ENCODE results near the gene FGF11. TPM values are rescaled to one million over a fixed set of nuclear protein-coding genes. Genes with fewer than 3 reads are reported as not detected.

FGF11 gene
- total RNA-seq, 2 experiments from 2014 or later: 1.5 to 1.7 TPM

- peak overlapping the region; percentile 87 for H3K4me3 ChIP-seq (ENCODE audit: low read length)
- CTCF ChIA-PET: interaction anchor here (0.9 to 6.2 kb wide), 3 partner anchors 45 to 76 kb away, joined by 3 to 61 read pairs (median 6); no protein-coding TSS in a partner anchor
- no peak for TF ChIP-seq CTCF (IDR thresholded peaks at IDR 0.05)
- Mint-ChIP-seq H3K27ac (peak overlapping the region; percentile 99), H3K9me3 (no peaks in the 10 kb centered on the region), H3K27me3 (no peaks in the 10 kb centered on the region), H3K36me3 (ENCODE audit: low read depth) (peaks cover 55% of the 10 kb centered on the region), H3K4me1 (ENCODE audit: low read depth) (peaks cover 76% of the 10 kb centered on the region), H3K4me3 (peak overlapping the region; percentile 94)
- H3K27ac ChIP-seq (ENCODE audit: low read depth in 1 of 2, low read length in 2 of 2): peak overlapping the region; percentile 44 to 48
- peaks cover 7% of the 10 kb centered on the region for H3K36me3 ChIP-seq (ENCODE audit: insufficient read depth, low read length)
- H3K27me3 ChIP-seq (ENCODE audit: control insufficient read depth in 1 of 2, insufficient read depth in 2 of 2, low read length in 2 of 2): no peaks in the 10 kb centered on the region
- no peak for DNase-seq
- POLR2A ChIA-PET: interaction anchor here (0.8 to 6.6 kb wide), 31 partner anchors 8 to 763 kb away, joined by 3 to 156 read pairs (median 8); partner anchors contain the start of genes CHRNB1, CNTROB, CTC1 and CTDNEP1
- H3K9me3 ChIP-seq (ENCODE audit: control insufficient read depth in 1 of 2, insufficient read depth in 1 of 2, low read length in 2 of 2): no peaks in the 10 kb centered on the region
- ATAC-seq (ENCODE audit: poor library complexity): peak; percentile 11
- H3K4me1 ChIP-seq (ENCODE audit: insufficient read depth, low read length): peaks cover 75% of the 10 kb centered on the region
- intact Hi-C loops (cut with DNase I, micrococcal nuclease): loop anchor here (1.0 to 10.0 kb wide), 12 partner anchors 30 to 670 kb away; partner anchors contain the start of genes TMEM95 (in 2 of the 2), EIF5A (in 1 of the 2), PER1 (in 1 of the 2) and SENP3 (in 1 of the 2)
Measured at GRCh38 chr17:7484919-7485377, 45.6 kb downstream of the FGF11 start.

- H3K9me3 ChIP-seq (ENCODE audit: control insufficient read depth in 1 of 2, insufficient read depth in 1 of 2, low read length in 2 of 2): no peaks in the 10 kb centered on the region
- CTCF ChIA-PET: interaction anchor here (0.9 to 6.2 kb wide), 4 partner anchors 29 to 130 kb away, joined by 3 to 61 read pairs (median 5); no protein-coding TSS in a partner anchor
- H3K27me3 Mint-ChIP-seq: no peaks in the 10 kb centered on the region
- intact Hi-C loops (cut with DNase I, micrococcal nuclease): loop anchor here (5.0 to 10.0 kb wide), 3 partner anchors 89 to 669 kb away; partner anchors contain the start of genes TMEM95 (in 2 of the 2) and PER1 (in 1 of the 2)
- H3K36me3 Mint-ChIP-seq (ENCODE audit: low read depth): peaks cover 64% of the 10 kb centered on the region
- peaks cover 75% of the 10 kb centered on the region for H3K4me1 ChIP-seq (ENCODE audit: insufficient read depth, low read length)
- ATAC-seq (ENCODE audit: poor library complexity): no peak
- peak overlapping the region; percentile 52 for H3K27ac Mint-ChIP-seq
- no peaks in the 10 kb centered on the region for H3K27me3 ChIP-seq (ENCODE audit: control insufficient read depth in 1 of 2, insufficient read depth in 2 of 2, low read length in 2 of 2)
- peak overlapping the region in 1 of 2 donors; percentile 11 for H3K27ac ChIP-seq (ENCODE audit: low read depth in 1 of 2, low read length in 2 of 2)
- peak overlapping the region; percentile 87 for H3K4me3 ChIP-seq (ENCODE audit: low read length)
- peaks cover 7% of the 10 kb centered on the region for H3K36me3 ChIP-seq (ENCODE audit: insufficient read depth, low read length)
- no peak for DNase-seq
- H3K4me1 Mint-ChIP-seq (ENCODE audit: low read depth): peaks cover 82% of the 10 kb centered on the region
- peak overlapping the region; percentile 72 for H3K4me3 Mint-ChIP-seq
- POLR2A ChIA-PET: interaction anchor here (0.8 to 6.6 kb wide), 7 partner anchors 9 to 201 kb away, joined by 3 to 156 read pairs (median 5); partner anchors contain the start of genes FGF11, TMEM102, TP53 and WRAP53
- no peaks in the 10 kb centered on the region for H3K9me3 Mint-ChIP-seq
- TF ChIP-seq CTCF (IDR thresholded peaks at IDR 0.05): no peak
Measured at GRCh38 chr17:7486181-7486580, 46.9 kb downstream of the FGF11 start.

GRCh38 chr17:7490144-7490543 lies 50.8 kb downstream of the FGF11 start:
- CTCF ChIA-PET: interaction anchor here (1.4 kb wide), 1 partner anchor 54 kb away, joined by 7 read pairs; no protein-coding TSS in a partner anchor
- no peak overlapping the region for H3K27ac Mint-ChIP-seq
- Histone ChIP-seq H3K27ac (ENCODE audit: low read depth in 1 of 2, low read length in 2 of 2) (no peak overlapping the region), H3K9me3 (ENCODE audit: control insufficient read depth in 1 of 2, insufficient read depth in 1 of 2, low read length in 2 of 2) (no peaks in the 10 kb centered on the region), H3K4me3 (ENCODE audit: low read length) (no peak overlapping the region), H3K4me1 (ENCODE audit: insufficient read depth, low read length) (peaks cover 63% of the 10 kb centered on the region), H3K27me3 (ENCODE audit: control insufficient read depth in 1 of 2, insufficient read depth in 2 of 2, low read length in 2 of 2) (no peaks in the 10 kb centered on the region), H3K36me3 (ENCODE audit: insufficient read depth, low read length) (peaks cover 36% of the 10 kb centered on the region)
- POLR2A ChIA-PET: interaction anchor here (1.0 to 1.8 kb wide), 3 partner anchors 11 to 134 kb away, joined by 3 to 4 read pairs (median 3); partner anchors contain the start of genes TMEM102 and ZBTB4
- TF ChIP-seq CTCF (IDR thresholded peaks at IDR 0.05): no peak
- H3K4me3 Mint-ChIP-seq: peak overlapping the region; percentile 13
- intact Hi-C loops (cut with DNase I, micrococcal nuclease): no loop called here
- no peaks in the 10 kb centered on the region for H3K9me3 Mint-ChIP-seq
- DNase-seq (no peak), ATAC-seq (ENCODE audit: poor library complexity) (no peak)
- H3K4me1 Mint-ChIP-seq (ENCODE audit: low read depth): peaks cover 76% of the 10 kb centered on the region
- peaks cover 65% of the 10 kb centered on the region for H3K36me3 Mint-ChIP-seq (ENCODE audit: low read depth)
- no peaks in the 10 kb centered on the region for H3K27me3 Mint-ChIP-seq
